Measurements from ENCODE around the gene GPATCH1. TPM values are rescaled to one million over a fixed set of nuclear protein-coding genes. Genes with fewer than 3 reads are reported as not detected.

Gene GPATCH1
- total RNA-seq, 4 donors from 2014 or later, result 3.6 to 9.3 (median 6.2) TPM

DNA sequence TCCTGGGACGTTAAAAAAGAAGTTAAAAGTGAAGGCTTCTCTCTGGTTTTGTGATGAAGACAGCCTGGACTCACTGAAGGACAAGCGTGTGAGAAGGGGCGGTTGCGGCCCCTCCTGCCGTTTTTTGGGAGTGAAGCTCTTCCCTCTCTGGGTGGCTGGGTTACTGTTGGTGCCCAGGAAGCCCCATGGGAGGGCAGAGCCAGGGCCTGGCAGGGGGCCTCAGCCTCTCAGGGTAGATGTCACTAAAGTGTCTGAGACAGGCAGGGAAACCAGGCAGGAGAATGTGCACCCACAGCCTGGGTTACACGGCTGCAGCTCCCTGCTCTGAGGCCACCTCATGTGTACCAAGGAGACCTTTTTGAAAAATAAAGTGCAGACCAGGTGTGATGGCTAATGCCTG is 49.5 kb downstream of the GPATCH1 start:
- no peak for TF ChIP-seq POLR2A (IDR thresholded peaks at IDR 0.05)
- no peak for TF ChIP-seq CTCF (IDR thresholded peaks at IDR 0.05)
- Histone ChIP-seq H3K4me1 (peaks cover 0 to 11% (median 0%) of the 10 kb centered on the region in 3 donors), H3K9me3 (no peaks in the 10 kb centered on the region), H3K27me3 (peaks cover 0 to 21% (median 1%) of the 10 kb centered on the region in 4 donors), H3K27ac (no peak overlapping the region), H3K4me3 (no peak overlapping the region), H3K36me3 (peaks cover 0 to 69% (median 0%) of the 10 kb centered on the region in 3 donors)
- intact Hi-C loops (cut with DNase I), result no loop called here
- WGBS, 2 donors, result 91 to 92% methylated on average over 5 of the region's 6 CpGs
- no peak for DNase-seq

GRCh38 chr19:33132021-33132420 is 51.0 kb downstream of the GPATCH1 start, which contains the start of gene WDR88:
Gene WDR88, plus strand, starts transcription at chr19:33132114. Its CDS starts 56 bp downstream, at chr19:33132170.
- no peak for DNase-seq
- H3K36me3 ChIP-seq, result peaks cover 0 to 56% (median 0%) of the 10 kb centered on the region in 3 donors
- intact Hi-C loops (cut with DNase I), result no loop called here

GRCh38 chr19:33132425-33132824 is 51.4 kb downstream of the GPATCH1 start:
- peaks cover 0 to 52% (median 0%) of the 10 kb centered on the region in 3 donors for H3K36me3 ChIP-seq
- no peak for DNase-seq
- TF ChIP-seq CTCF (IDR thresholded peaks at IDR 0.05), result no peak
- TF ChIP-seq POLR2A (IDR thresholded peaks at IDR 0.05), result no peak
- H3K27ac ChIP-seq, result no peak overlapping the region
- H3K27me3 ChIP-seq, result peaks cover 0 to 40% (median 2%) of the 10 kb centered on the region in 4 donors
- no CpG with 5 or more reads among the region's 15 CpGs for WGBS, 2 donors
- peaks cover 0 to 7% (median 0%) of the 10 kb centered on the region in 3 donors for H3K4me1 ChIP-seq
- intact Hi-C loops (cut with DNase I), result no loop called here
- H3K4me3 ChIP-seq, result no peak overlapping the region
- no peaks in the 10 kb centered on the region for H3K9me3 ChIP-seq

More at GRCh38 chr19:33132021-33132420, 51.0 kb downstream of the GPATCH1 start, which contains the start of gene WDR88:
- Histone ChIP-seq H3K27ac (no peak within 1 kb of the TSS), H3K4me1 (peaks cover 0 to 7% (median 0%) of the 10 kb centered on the region in 3 donors), H3K4me3 (no peak within 1 kb of the TSS), H3K27me3 (peaks cover 0 to 36% (median 2%) of the 10 kb centered on the region in 4 donors), H3K9me3 (no peaks in the 10 kb centered on the region)
- TF ChIP-seq POLR2A (IDR thresholded peaks at IDR 0.05) (no peak), CTCF (IDR thresholded peaks at IDR 0.05) (no peak)
- 88% methylated on average over 5 of the region's 43 CpGs; no CpG with 5 or more reads in 1 of the 2 donors for WGBS, 2 donors

- Histone ChIP-seq H3K4me1 (peaks cover 0 to 7% (median 0%) of the 10 kb centered on the region in 3 donors), H3K4me3 (no peak overlapping the region), H3K36me3 (peaks cover 0 to 41% (median 0%) of the 10 kb centered on the region in 3 donors), H3K9me3 (no peaks in the 10 kb centered on the region), H3K27me3 (peaks cover 0 to 44% (median 2%) of the 10 kb centered on the region in 4 donors), H3K27ac (no peak overlapping the region)
- WGBS, 2 donors, result 50 to 64% methylated on average over 5 to 10 of the region's 13 CpGs
- intact Hi-C loops (cut with DNase I), result no loop called here
- TF ChIP-seq CTCF (IDR thresholded peaks at IDR 0.05), result no peak
- no peak for TF ChIP-seq POLR2A (IDR thresholded peaks at IDR 0.05)
- DNase-seq, result no peak
Measured at GRCh38 chr19:33133438-33134031, 52.6 kb downstream of the GPATCH1 start.

GRCh38 chr19:33134571-33135041 is 53.6 kb downstream of the GPATCH1 start:
- Histone ChIP-seq H3K4me1 (peaks cover 0 to 7% (median 0%) of the 10 kb centered on the region in 3 donors), H3K36me3 (peaks cover 0 to 30% (median 0%) of the 10 kb centered on the region in 3 donors), H3K4me3 (no peak overlapping the region), H3K27ac (no peak overlapping the region), H3K9me3 (no peaks in the 10 kb centered on the region), H3K27me3 (peaks cover 0 to 51% (median 2%) of the 10 kb centered on the region in 4 donors)
- DNase-seq, result no peak
- intact Hi-C loops (cut with DNase I), result no loop called here
- TF ChIP-seq CTCF (IDR thresholded peaks at IDR 0.05) (no peak), POLR2A (IDR thresholded peaks at IDR 0.05) (no peak)
- 0 to 21% methylated on average over 7 to 13 of the region's 38 CpGs for WGBS, 2 donors

All from esophagus squamous epithelium (tissue), 5 donors.